ENCODE results near the gene ETFB. TPM values are rescaled to one million over a fixed set of nuclear protein-coding genes. Genes with fewer than 3 reads are reported as not detected.

Gene ETFB
- polyA plus RNA-seq, 6 donors from 2014 or later: 72.7 to 167 (median 101) TPM

GRCh38 chr19:51368366-51369282 lies 2.4 kb upstream of the ETFB start, which contains the start of gene CLDND2:
CLDND2 (minus strand) TSS chr19:51369003; CDS start chr19:51368577, 426 bp downstream.
- DNase-seq: no peak
- H3K27ac Mint-ChIP-seq: peak within 1 kb of the TSS in 5 of 6 donors; percentile 96 to 99 (median 98)
- ATAC-seq (ENCODE audit: low read depth in 2 of 2): no peak
- H3K36me3 Mint-ChIP-seq: no peaks in the 10 kb centered on the region
- H3K27me3 Mint-ChIP-seq: no peaks in the 10 kb centered on the region
- peak within 1 kb of the TSS; percentile 91 to 99 (median 97) for H3K4me3 Mint-ChIP-seq
- peaks cover 33 to 50% (median 43%) of the 10 kb centered on the region in 3 donors for H3K4me1 Mint-ChIP-seq
- H3K9me3 Mint-ChIP-seq: no peaks in the 10 kb centered on the region

- H3K9me3 Mint-ChIP-seq: no peaks in the 10 kb centered on the region
- ATAC-seq (ENCODE audit: low read depth in 2 of 2): peak; percentile 77 to 78
- H3K4me1 Mint-ChIP-seq: peaks cover 39 to 54% (median 50%) of the 10 kb centered on the region in 3 donors
- DNase-seq: peak; percentile 96
- H3K36me3 Mint-ChIP-seq: no peaks in the 10 kb centered on the region
- peak overlapping the region; percentile 91 to 99 (median 97) for H3K4me3 Mint-ChIP-seq
- H3K27ac Mint-ChIP-seq: peak overlapping the region; percentile 96 to 99 (median 98)
- H3K27me3 Mint-ChIP-seq: no peaks in the 10 kb centered on the region
These were observed 1.6 kb upstream of the ETFB start for GRCh38 chr19:51367565-51368365.

DNA sequence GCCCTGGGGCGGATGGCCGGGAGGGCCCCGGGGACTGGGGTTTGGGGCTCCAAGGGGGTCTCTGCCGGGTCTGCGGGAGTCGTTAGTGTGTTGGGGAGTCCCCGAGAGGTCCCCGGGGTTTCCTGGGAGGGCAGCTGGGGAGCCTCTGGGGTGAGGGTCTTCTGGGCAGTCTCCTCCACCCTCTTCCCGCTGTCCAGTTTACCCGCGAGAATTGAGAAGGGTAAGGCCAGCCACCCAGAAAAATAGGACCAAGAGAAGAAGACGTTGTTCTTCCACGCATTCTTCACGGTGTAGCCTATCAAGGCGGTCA lies 1.0 kb upstream of the ETFB start:
- DNase-seq (no peak), ATAC-seq (ENCODE audit: low read depth in 2 of 2) (no peak)
- Mint-ChIP-seq H3K36me3 (no peaks in the 10 kb centered on the region), H3K4me1 (peaks cover 43 to 56% (median 55%) of the 10 kb centered on the region in 3 donors), H3K4me3 (peak overlapping the region; percentile 91 to 99 (median 97)), H3K9me3 (no peaks in the 10 kb centered on the region), H3K27ac (peak overlapping the region; percentile 96 to 99 (median 98)), H3K27me3 (no peaks in the 10 kb centered on the region)

GRCh38 chr19:51366389-51367254 lies 434 bp upstream of the ETFB start:
- Mint-ChIP-seq H3K27me3 (no peaks in the 10 kb centered on the region), H3K4me1 (peaks cover 47 to 62% (median 60%) of the 10 kb centered on the region in 3 donors), H3K36me3 (no peaks in the 10 kb centered on the region), H3K4me3 (peak overlapping the region; percentile 91 to 99 (median 97)), H3K27ac (peak overlapping the region; percentile 96 to 99 (median 98)), H3K9me3 (no peaks in the 10 kb centered on the region)
- DNase-seq: peak; percentile 88
- ATAC-seq (ENCODE audit: low read depth in 2 of 2): peak; percentile 51 to 55

GRCh38 chr19:51365211-51365964 lies 800 bp downstream of the ETFB start:
- peak overlapping the region; percentile 95 to 99 (median 98) for H3K27ac Mint-ChIP-seq
- H3K4me1 Mint-ChIP-seq: peaks cover 43 to 68% (median 63%) of the 10 kb centered on the region in 3 donors
- H3K4me3 Mint-ChIP-seq: peak overlapping the region; percentile 91 to 99 (median 97)
- no peaks in the 10 kb centered on the region for H3K27me3 Mint-ChIP-seq
- ATAC-seq (ENCODE audit: low read depth in 2 of 2) (peak; percentile 20 to 23), DNase-seq (peak; percentile 23)
- H3K9me3 Mint-ChIP-seq: no peaks in the 10 kb centered on the region
- H3K36me3 Mint-ChIP-seq: no peaks in the 10 kb centered on the region

DNA sequence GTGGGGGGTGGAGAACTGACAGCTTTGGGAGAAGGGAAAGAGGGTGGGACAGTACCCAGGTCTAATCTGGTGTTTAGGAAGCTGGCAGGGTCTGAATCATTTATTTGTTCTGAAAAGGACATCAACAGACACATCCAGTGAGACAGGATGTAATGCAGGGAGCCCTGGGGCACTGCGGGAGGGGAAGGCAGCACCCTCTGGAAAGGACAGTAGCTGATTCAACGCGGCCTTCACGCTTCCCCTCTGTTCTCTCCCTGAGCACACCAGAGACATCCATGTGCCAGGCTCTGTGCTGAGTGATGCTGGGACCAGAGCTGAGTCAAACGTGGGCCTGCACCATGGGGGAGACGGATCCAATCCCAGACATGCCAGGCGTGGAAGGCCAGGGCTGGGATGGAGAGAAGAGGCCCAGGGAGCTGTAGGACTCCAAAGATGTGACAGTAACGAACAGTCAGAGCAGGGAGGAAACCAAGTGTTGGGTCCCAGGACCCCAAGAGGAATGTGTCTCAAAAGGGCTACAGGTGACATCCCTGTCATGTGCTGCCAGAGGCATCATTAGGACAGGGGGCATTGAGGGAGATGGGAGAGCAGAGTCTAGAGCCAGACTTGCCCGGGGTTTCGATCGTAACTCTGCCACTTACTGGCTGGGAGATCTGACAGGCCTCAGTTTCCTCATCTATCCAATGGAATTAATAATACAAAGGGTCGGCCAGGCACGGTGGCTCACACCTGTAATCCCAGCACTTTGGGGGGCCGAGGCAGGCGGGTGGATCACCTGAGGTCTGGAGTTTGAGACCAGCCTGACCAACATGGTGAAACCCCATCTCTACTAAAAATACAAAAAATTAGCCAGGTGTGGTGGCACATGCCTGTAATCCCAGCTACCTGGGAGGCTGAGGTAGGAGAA lies 1.7 kb downstream of the ETFB start:
- Mint-ChIP-seq H3K4me3 (peak overlapping the region in 6 of 8 donors; percentile 1 to 88 (median 42)), H3K27ac (peak overlapping the region in 2 of 6 donors; percentile 53 to 66), H3K27me3 (no peaks in the 10 kb centered on the region), H3K36me3 (no peaks in the 10 kb centered on the region), H3K9me3 (no peaks in the 10 kb centered on the region), H3K4me1 (peaks cover 43 to 68% (median 64%) of the 10 kb centered on the region in 3 donors)
- ATAC-seq (ENCODE audit: low read depth in 2 of 2) (no peak), DNase-seq (no peak)

- Mint-ChIP-seq H3K4me3 (no peak overlapping the region), H3K9me3 (peaks cover 0 to 1% (median 0%) of the 10 kb centered on the region in 7 donors), H3K4me1 (peaks cover 36 to 55% (median 45%) of the 10 kb centered on the region in 3 donors), H3K27me3 (no peaks in the 10 kb centered on the region), H3K27ac (no peak overlapping the region), H3K36me3 (no peaks in the 10 kb centered on the region)
- ATAC-seq (ENCODE audit: low read depth in 2 of 2) (no peak), DNase-seq (no peak)
These were observed 4.9 kb downstream of the ETFB start for GRCh38 chr19:51361239-51361638.

GRCh38 chr19:51359294-51359693 lies 6.9 kb downstream of the ETFB start:
- Mint-ChIP-seq H3K4me1 (peaks cover 24 to 42% (median 32%) of the 10 kb centered on the region in 3 donors), H3K27ac (no peak overlapping the region)

DNA sequence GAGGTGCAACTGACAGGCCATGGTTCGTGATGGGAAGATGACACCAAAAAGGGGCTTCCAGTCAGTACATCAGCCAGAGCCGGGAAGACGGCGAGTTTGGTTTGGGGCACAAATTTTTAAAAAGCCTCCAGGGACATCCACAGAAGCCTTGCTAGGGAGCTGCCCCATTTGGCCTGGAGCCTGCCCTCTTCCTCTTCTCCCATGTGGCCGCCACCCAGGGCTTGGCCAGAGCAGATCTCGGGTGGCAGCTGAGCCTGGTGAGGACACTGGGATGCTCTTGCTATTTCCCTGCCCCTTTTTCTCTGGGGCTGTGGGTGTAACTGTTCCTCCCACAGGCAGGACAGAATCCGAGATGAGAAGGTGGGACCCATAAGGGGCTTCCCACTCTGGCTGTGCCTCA lies 8.2 kb downstream of the ETFB start:
- ATAC-seq (ENCODE audit: low read depth in 2 of 2): no peak
- no peaks in the 10 kb centered on the region for H3K36me3 Mint-ChIP-seq
- no peak overlapping the region for H3K27ac Mint-ChIP-seq
- peaks cover 13 to 29% (median 20%) of the 10 kb centered on the region in 3 donors for H3K4me1 Mint-ChIP-seq
- no peak for DNase-seq
- H3K27me3 Mint-ChIP-seq: no peaks in the 10 kb centered on the region
- no peak overlapping the region for H3K4me3 Mint-ChIP-seq
- H3K9me3 Mint-ChIP-seq: peaks cover 0 to 1% (median 0%) of the 10 kb centered on the region in 7 donors

More at GRCh38 chr19:51359294-51359693, 6.9 kb downstream of the ETFB start:
- H3K27me3 Mint-ChIP-seq: no peaks in the 10 kb centered on the region
- ATAC-seq (ENCODE audit: low read depth in 2 of 2): no peak
- no peaks in the 10 kb centered on the region for H3K36me3 Mint-ChIP-seq
- DNase-seq: no peak
- peaks cover 0 to 1% (median 0%) of the 10 kb centered on the region in 7 donors for H3K9me3 Mint-ChIP-seq
- H3K4me3 Mint-ChIP-seq: no peak overlapping the region

DNA sequence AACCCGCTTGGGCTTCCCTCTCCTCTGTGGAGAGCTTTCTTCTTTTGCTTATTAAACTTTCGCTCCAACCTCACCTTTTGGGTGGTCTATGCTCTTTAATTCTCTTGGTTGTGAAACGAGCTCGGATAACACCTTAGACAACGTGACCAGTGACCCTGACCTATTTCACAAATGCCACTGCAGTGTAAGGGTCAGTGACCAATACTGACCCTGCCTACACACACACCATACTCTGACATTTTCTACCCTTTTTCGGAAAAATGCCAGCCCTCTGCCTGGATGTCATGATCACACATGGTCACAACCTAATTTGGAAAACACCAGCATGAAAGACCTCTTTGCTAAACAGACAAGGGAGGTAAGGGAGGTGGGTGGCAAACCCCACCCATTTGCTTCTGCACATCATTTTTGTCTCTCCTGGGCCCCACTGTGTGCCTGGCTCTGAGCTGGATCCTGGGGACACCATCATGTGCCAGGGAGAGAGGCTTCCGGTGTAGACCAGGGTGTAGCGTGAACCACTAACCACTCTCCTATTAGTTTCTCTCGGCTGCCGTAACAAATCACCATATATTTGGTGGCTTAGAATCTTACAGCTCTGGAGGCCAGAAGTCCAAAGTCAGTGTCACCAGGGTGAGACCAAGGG lies 9.9 kb downstream of the ETFB start:
- Mint-ChIP-seq H3K4me3 (no peak overlapping the region), H3K36me3 (peaks cover 10 to 15% of the 10 kb centered on the region in 2 donors), H3K9me3 (peaks cover 0 to 2% (median 0%) of the 10 kb centered on the region in 7 donors), H3K27ac (no peak overlapping the region), H3K27me3 (no peaks in the 10 kb centered on the region), H3K4me1 (peaks cover 8 to 19% (median 12%) of the 10 kb centered on the region in 3 donors)
- DNase-seq (no peak), ATAC-seq (ENCODE audit: low read depth in 2 of 2) (no peak)

GRCh38 chr19:51354742-51355148 lies 11.4 kb downstream of the ETFB start:
- Mint-ChIP-seq H3K4me1 (peaks cover 0 to 12% (median 11%) of the 10 kb centered on the region in 3 donors), H3K4me3 (no peak overlapping the region), H3K27ac (no peak overlapping the region), H3K27me3 (no peaks in the 10 kb centered on the region), H3K36me3 (peaks cover 13 to 19% of the 10 kb centered on the region in 2 donors), H3K9me3 (peaks cover 0 to 2% (median 0%) of the 10 kb centered on the region in 7 donors)
- DNase-seq (no peak), ATAC-seq (ENCODE audit: low read depth in 2 of 2) (no peak)
